HG03342 (cell line): ENCODE results near the gene PDE7B.

ENCODE experiments used
- ATAC-seq: cut with Tn5 transposase; IDR thresholded peaks from one replicate; pipeline ENCODE4 v1.9.1; 2021; ENCODE audit warnings: mild to moderate bottlenecking, moderate library complexity; ENCODE audit not compliant: unreplicated experiment

PDE7B gene

GRCh38 chr6:136063096-136063495, 211.6 kb downstream of the PDE7B start:
- no peak for ATAC-seq

DNA sequence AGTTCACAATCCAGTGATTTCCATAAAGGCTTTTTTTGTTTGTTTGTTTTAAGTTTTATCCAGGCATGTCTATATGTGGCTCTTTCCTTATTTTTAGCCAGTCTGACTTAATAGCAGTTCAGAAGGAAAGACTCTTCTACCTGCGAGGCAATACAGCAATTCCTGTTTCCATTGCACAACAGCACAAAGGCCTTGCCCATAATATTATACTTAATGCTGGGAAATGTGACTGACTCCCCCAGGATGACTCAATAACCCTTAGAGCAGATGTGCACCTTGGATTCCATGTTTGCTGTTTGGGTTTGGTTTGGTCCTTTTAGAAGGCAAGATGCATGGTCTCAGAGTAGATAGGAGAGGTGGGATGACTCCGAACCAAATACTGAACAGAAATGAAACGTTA, 214.5 kb downstream of the PDE7B start:
- ATAC-seq: no peak

- no peak for ATAC-seq
Measured at GRCh38 chr6:136067731-136068341, 216.3 kb downstream of the PDE7B start.

DNA sequence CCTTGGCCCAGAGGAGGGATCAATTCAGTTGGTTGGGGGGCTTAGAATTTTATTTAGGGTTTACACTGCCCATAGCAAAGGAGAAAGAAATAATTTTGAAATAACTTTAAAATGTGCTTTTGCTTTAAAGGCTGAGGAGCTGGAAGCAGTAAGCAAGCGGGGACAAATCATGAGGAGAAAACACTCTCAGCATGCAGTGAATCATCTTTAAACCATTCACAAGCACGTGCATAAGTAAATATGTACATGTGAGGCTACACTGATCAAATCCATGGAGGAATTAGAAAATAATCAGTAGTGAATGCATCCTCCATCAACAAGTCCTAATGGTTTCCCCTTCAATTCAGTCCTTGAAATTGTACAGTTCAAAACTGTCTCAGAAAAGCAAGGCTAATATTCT, 217.6 kb downstream of the PDE7B start:
- ATAC-seq: no peak

- no peak for ATAC-seq
Measured at GRCh38 chr6:136070815-136071214, 219.3 kb downstream of the PDE7B start.

DNA sequence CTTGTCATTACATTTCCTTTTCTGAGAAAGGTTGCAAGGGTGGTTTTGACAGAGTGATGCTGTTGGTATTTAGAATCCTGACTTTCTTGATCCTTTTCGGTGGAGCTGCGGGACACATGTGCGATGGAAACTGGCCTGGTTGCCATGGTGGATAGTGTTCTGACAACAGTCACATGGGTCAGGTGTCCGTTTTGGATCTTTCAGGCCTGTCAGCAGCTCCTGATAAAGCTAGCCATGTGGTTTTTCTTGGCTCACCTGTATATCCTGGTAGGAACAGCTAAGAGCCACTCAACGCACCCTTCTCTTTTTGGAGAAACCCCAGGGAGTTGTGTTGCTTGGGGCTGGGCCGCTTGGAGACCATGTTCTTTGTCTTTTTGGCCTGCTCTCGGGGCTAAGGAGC, 221.2 kb downstream of the PDE7B start:
- no peak for ATAC-seq

- no peak for ATAC-seq
Measured at GRCh38 chr6:136073216-136073615, 221.7 kb downstream of the PDE7B start.

DNA sequence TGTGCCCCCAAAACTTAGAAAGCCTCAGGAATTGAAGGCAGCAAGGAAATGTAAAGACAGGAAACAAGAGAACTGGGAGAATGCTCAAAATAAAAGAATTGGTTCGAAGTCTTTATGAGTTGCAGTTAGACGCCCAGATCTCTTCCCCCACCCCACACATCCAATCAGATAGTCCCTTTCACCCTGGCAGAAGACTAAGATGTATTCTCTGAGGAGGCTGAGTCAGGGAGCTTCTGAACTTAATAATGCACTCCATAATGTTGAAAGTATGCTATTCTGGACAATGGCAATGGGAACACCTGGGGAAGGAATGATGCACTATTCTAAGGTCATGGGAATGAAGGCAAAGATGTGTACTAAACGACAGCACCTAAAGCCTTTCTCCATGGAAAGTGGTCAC, 225.0 kb downstream of the PDE7B start:
- ATAC-seq: no peak

DNA sequence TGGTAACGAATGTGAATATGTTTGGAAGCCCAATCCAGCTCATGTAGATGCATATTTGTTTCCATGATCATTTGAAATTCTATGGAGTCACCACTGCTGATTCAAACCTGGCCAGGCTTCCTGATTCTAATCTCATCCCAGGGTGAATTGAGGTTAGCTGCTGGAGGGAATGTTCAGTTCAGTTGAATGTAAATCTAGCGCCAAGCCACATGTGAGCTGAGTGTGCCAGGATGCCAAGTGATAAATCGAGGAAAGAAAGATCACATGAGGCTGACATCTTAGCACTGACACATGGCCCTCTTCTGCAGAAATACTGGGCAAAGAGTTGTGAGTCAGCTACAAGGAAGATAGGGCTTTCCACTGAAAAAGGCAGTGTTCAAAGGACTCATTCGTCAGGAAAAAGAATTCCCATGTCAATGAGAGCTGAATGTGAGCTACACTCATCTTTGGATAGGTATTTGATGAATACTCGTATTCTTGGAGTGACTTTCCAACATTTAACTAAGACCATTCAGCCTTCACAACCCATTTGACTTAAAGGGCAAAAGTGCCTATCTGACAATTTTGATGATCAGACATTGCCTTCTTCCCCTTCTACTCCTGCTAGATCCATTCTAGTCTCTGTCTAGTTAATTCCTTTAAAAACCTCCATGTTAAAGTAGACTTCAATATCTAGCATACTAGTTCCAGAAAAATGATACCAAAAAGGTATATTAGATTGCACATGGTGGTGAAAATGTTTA, 226.5 kb downstream of the PDE7B start:
- no peak for ATAC-seq

GRCh38 chr6:136079701-136080565, 228.4 kb downstream of the PDE7B start:
- ATAC-seq: no peak

- no peak for ATAC-seq
Measured at GRCh38 chr6:136083540-136083939, 232.0 kb downstream of the PDE7B start.

DNA sequence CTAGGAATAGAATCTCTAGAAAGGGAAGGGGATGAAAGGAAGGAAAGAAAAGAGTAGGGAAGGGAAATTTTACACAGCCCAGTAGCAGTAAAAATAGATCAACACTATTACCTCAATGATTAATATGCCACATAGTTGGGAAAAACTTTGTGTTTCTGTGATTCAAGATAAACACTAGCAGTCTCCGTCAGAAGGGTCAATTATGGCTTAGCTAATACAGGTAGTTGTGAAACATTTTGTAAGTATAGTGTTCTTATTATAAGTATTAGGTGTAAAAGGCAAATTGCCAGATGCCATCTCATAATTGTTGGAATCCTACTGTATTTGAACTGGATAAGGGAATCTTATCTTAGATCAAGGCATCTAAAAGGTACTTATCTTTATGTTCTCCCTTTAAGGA, 232.9 kb downstream of the PDE7B start:
- no peak for ATAC-seq

DNA sequence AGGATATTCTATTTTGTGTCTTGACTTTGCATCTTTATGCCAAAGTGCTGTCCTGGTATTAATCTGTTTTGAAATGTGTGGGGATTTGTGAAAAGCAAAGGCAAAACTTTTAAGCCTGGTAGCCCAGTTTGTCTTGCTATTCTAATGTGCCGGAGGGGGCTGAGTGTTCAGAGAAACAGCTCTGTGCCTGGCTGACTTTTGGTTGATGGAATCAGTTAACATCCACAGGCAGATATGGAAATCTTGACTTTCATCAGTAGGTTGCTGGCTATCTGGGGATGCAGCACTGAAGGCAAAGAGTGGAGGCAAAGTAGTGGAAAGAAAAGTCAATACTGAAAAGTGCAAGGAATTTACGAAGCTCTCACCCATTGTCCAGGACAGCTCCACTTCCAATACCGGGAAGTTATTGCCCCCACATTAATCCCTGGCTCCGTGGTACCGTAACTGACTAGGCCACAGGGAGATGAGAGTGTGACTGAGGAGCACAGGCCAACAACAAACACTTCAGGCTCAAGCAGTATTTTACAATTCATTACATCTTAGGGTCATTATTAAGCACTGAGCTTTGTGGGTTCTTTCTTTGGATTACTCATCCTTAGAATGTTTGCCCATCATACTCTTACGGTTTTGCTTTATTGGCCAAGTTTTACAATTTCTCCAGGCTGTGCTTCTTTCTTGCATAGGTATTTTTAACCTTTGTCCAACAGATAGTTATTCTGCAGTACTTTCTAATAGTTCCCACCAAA, 234.0 kb downstream of the PDE7B start:
- ATAC-seq: no peak

DNA sequence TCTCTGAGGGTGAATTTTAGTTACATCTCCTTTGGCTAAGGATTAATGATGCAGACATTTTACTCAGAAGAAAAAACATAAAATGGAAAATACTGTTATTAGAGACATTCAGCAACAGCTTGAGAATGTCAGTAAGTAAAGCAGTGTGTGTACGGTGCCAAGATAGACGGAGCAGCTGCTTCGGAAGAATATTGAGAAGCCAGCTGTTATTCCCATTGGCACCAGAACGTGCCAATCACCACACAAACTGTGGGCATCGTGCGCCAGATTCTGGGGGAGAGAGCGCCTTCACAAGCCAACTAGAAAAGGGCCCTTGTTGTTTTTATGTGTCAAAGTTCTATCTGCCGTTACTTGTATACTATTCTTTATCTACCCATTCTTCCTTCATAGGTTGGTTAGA, 235.2 kb downstream of the PDE7B start:
- no peak for ATAC-seq

GRCh38 chr6:136087986-136088385, 236.5 kb downstream of the PDE7B start:
- no peak for ATAC-seq

- ATAC-seq: no peak
Measured at GRCh38 chr6:136088693-136089092, 237.2 kb downstream of the PDE7B start.

GRCh38 chr6:136089876-136090275, 238.4 kb downstream of the PDE7B start:
- ATAC-seq: no peak

GRCh38 chr6:136090929-136091328, 239.4 kb downstream of the PDE7B start:
- ATAC-seq: no peak

- ATAC-seq: no peak
Measured at GRCh38 chr6:136092897-136093296, 241.4 kb downstream of the PDE7B start.

DNA sequence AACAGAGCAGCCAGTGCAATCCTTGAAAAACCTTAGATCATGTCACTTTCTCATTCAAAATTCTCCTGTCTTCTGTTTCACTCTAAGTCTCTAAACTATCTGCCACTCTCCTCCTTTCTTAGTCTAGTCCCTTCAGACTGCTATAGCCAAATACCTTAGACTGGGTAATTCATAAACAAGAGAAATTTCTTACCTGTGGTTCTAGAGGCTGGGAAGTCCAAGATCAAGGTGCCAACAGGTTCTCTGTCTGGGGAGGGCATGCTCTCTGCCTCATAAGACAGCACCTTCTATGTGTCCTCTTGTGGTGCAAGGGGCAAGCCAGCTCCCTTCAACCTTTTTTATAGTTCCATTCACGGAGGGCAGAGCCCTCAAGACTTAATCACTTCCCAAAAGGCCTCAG, 242.3 kb downstream of the PDE7B start:
- no peak for ATAC-seq

DNA sequence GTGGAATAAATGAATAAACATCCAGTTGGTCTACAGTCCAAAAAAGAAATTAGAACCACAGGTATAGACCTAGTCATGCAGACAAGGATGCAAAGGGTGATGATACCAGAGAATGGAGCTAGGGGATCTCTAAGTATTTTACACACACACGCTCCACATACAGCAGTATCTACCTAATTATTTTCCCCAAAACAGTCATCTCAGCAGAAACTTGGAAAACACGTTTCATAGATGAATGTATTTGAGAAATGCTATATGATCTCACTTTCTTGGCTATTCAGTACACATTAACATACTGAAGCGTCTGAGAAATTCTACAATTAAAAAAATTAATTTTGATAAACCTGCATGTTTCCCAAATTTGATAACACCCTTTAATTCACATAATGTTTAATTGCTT, 243.3 kb downstream of the PDE7B start:
- ATAC-seq: no peak
